ENCODE data around the gene UEVLD. TPM values are rescaled to one million over a fixed set of nuclear protein-coding genes. Genes with fewer than 3 reads are reported as not detected.

The UEVLD gene
- total RNA-seq, 1 experiment from 2014 or later: 13.7 TPM

- TF ChIP-seq REST (IDR thresholded peaks at IDR 0.05; ENCODE audit: low read depth) (no peak), EZH2phosphoT487 (IDR thresholded peaks at IDR 0.05; ENCODE audit: borderline replicate concordance) (no peak), RAD21 (IDR thresholded peaks at IDR 0.05; ENCODE audit: low read depth) (no peak), ATF3 (IDR thresholded peaks at IDR 0.05) (no peak), ZFX (IDR thresholded peaks at IDR 0.05) (no peak), SRF (IDR thresholded peaks at IDR 0.05; ENCODE audit: low read depth) (no peak), ELF1 (IDR thresholded peaks at IDR 0.05; ENCODE audit: borderline replicate concordance, low read depth) (no peak), SIN3A (IDR thresholded peaks at IDR 0.05; ENCODE audit: low read depth) (no peak), ZBTB33 (IDR thresholded peaks at IDR 0.05; ENCODE audit: extremely low read depth, insufficient replicate concordance, low read length) (no peak)
These were observed 55.2 kb downstream of the UEVLD start (continued) for GRCh38 chr11:18533365-18533764.

Data from HCT116 (cell line).